Smooth muscle cell (in vitro differentiated cells): Measurements from ENCODE around the gene ASTL. TPM values are rescaled to one million over a fixed set of nuclear protein-coding genes. Genes with fewer than 3 reads are reported as not detected.

Experiments used
- DNase-seq: peaks from one replicate; lab custom pipeline; 2025; ENCODE audit not compliant: unreplicated experiment; lab: John Stamatoyannopoulos, UW
- H2AFZ ChIP-seq: fragments of 200-600 bp; sonication (generic); 2 replicates; pipeline ENCODE4 v1.6.0; 2016; ENCODE audit warnings: antibody characterized with exemption, low read depth, mild to moderate bottlenecking
- H3F3A ChIP-seq: fragments of 200-600 bp; sonication (generic); 2 replicates; pipeline ENCODE4 v1.6.0; 2017; ENCODE audit warnings: antibody characterized with exemption, low read depth
- H3K27ac ChIP-seq: fragments of 200-600 bp; sonication (generic); 2 replicates; pipeline ENCODE4 v1.5.1; 2016; ENCODE audit warnings: low read depth, mild to moderate bottlenecking
- H3K27me3 ChIP-seq: fragments of 200-600 bp; sonication (generic); 2 replicates; pipeline ENCODE4 v1.6.1; 2016; ENCODE audit warnings: low read depth, mild to moderate bottlenecking
- H3K36me3 ChIP-seq: fragments of 200-600 bp; sonication (generic); 2 replicates; pipeline ENCODE4 v1.5.1; 2016; ENCODE audit warnings: low read depth
- H3K4me1 ChIP-seq: fragments of 200-600 bp; sonication (generic); 2 replicates; pipeline ENCODE4 v1.5.1; 2016; ENCODE audit warnings: low read depth
- H3K4me2 ChIP-seq: fragments of 200-600 bp; sonication (generic); 2 replicates; pipeline ENCODE4 v1.6.0; 2016; ENCODE audit warnings: mild to moderate bottlenecking
- H3K4me3 ChIP-seq: fragments of 200-600 bp; sonication (generic); 2 replicates; pipeline ENCODE4 v1.5.1; 2016; ENCODE audit warnings: mild to moderate bottlenecking
- H3K79me2 ChIP-seq: fragments of 200-600 bp; sonication (generic); 2 replicates; pipeline ENCODE4 v1.6.0; 2016; ENCODE audit warnings: low read depth, mild to moderate bottlenecking
- H3K9ac ChIP-seq: fragments of 200-600 bp; sonication (generic); 2 replicates; pipeline ENCODE4 v1.6.0; 2016; ENCODE audit warnings: low read depth
- H3K9me3 ChIP-seq: fragments of 200-600 bp; sonication (generic); replicated peaks from 2 replicates; pipeline ENCODE4 v1.5.1; 2016; ENCODE audit warnings: low read depth
- H4K20me1 ChIP-seq: fragments of 200-600 bp; sonication (generic); 2 replicates; pipeline ENCODE4 v1.6.0; 2016; ENCODE audit warnings: low read depth
- WGBS: methylation state at CpG from one replicate; pipeline ENCODE4 v1.1.7; 2016; ENCODE audit warnings: low lambda C conversion rate; 5-methylcytosine and 5-hydroxymethylcytosine counted together
- polyA plus RNA-seq: library from polyadenylated mRNA; unstranded; fragments of >200 nt; fragmentation: Nextera tagmentation; extraction: Ambion mirVana; gene quantifications from 2 replicates; pipeline ENCODE4 v1.2.1, GENCODE V29; 2016
- total RNA-seq: library from RNA; depleted of rRNA; stranded (reverse); fragments of >200 nt; gene quantifications from 2 replicates; pipeline ENCODE4 v1.2.3, GENCODE V29; 2014
- TF ChIP-seq, protein P1 (sequence below): fragments of 200-600 bp; sonication (generic); IDR thresholded peaks from 2 replicates; pipeline ENCODE4 v1.5.1; 2017; ENCODE audit warnings: borderline replicate concordance, mild to moderate bottlenecking, antibody characterized with exemption; ENCODE audit not compliant: insufficient read depth, poor library complexity, severe bottlenecking

Gene ASTL
- total and polyA plus RNA-seq, 2 experiments from 2014 or later, result 0.40 TPM; not detected in 1

DNA sequence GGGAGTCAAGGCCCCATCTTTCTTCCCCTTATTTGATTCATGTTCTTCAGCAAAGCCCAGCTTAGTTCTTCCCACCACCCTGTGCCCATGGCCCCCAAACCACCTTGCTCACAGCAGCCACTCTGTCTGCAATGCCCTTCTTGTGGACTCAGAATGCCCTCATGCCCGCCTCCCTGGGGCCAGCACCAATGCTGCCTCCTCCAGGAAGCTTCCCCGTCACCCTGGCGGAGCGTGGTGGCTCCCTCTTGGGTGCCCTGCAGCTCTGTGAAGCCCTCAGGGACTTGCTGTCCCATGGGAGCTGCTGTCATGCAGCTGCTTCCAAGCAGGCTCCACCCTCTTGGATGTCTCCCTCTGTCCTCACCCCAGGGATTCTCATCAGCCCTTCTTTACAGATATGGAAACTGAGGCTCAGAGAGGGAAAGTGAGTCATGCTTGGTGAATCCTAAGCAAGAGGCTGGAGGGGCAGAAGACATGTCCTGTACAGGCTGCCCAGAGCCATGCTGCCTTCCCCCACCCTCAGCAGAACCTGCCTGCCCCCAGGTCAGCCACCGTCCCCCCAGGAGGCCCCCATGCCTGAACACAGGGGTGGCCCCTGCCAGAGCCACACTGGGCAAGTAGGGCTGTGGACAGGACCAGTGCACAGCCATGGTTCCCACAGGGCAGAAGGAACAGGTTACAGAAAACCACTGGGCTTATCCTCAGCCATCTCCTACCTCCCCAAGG lies 18.8 kb upstream of the ASTL start:
- no peaks in the 10 kb centered on the region for H3K79me2 ChIP-seq
- H3K27me3 ChIP-seq, result no peaks in the 10 kb centered on the region
- 93% methylated on average over 5 of the region's 5 CpGs for WGBS
- no peak overlapping the region for H3K4me3 ChIP-seq
- H3K36me3 ChIP-seq, result no peaks in the 10 kb centered on the region
- TF ChIP-seq, protein P1, sequence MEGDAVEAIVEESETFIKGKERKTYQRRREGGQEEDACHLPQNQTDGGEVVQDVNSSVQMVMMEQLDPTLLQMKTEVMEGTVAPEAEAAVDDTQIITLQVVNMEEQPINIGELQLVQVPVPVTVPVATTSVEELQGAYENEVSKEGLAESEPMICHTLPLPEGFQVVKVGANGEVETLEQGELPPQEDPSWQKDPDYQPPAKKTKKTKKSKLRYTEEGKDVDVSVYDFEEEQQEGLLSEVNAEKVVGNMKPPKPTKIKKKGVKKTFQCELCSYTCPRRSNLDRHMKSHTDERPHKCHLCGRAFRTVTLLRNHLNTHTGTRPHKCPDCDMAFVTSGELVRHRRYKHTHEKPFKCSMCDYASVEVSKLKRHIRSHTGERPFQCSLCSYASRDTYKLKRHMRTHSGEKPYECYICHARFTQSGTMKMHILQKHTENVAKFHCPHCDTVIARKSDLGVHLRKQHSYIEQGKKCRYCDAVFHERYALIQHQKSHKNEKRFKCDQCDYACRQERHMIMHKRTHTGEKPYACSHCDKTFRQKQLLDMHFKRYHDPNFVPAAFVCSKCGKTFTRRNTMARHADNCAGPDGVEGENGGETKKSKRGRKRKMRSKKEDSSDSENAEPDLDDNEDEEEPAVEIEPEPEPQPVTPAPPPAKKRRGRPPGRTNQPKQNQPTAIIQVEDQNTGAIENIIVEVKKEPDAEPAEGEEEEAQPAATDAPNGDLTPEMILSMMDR, result no peak
- H2AFZ ChIP-seq, result no peak overlapping the region
- no peak overlapping the region for H3K9ac ChIP-seq
- H3K9me3 ChIP-seq, result no peaks in the 10 kb centered on the region
- no peaks in the 10 kb centered on the region for H3F3A ChIP-seq
- no peaks in the 10 kb centered on the region for H4K20me1 ChIP-seq
- no peak for DNase-seq
- no peak overlapping the region for H3K4me2 ChIP-seq
- H3K4me1 ChIP-seq, result no peaks in the 10 kb centered on the region
- no peak overlapping the region for H3K27ac ChIP-seq

DNA sequence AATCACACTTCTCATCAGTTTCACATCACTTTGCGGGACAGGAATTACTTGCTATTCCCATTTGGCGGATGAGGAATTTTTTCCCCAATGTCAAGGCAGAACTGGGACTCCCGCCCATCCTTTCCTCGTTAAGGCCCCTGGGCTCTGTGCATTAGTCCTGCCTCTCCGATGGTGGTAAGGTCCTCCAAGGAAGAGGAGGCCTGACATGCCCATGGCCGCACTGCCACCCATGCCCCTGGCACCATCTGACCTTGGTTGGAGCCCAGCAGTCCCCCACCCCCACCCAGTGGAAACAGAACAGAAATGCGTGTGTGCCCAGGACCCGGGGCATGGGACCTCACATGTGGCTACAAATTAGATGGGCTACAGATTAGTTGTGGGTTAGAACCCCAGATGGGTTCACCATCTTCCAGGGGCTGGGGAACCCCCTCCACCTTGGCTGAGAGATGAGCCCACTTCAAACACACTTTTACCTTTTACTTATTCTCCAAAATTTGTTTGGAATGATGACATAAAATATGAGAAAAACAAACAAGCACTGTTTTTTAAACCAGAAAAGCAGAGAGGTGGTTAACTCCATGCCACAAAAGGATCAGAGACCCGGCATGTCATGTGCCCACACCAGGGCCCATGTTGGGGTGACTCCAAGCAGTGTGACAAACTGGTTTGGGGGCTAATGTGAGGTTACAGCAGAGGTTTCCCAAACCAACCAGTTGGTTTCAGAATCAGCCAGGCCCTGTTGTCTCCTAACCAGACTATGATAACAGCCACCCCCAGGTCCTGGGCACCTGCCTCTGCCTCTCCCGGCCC lies 17.9 kb upstream of the ASTL start:
- TF ChIP-seq, protein P1, result no peak
- Histone ChIP-seq H3K9me3 (no peaks in the 10 kb centered on the region), H3K4me2 (no peak overlapping the region), H2AFZ (no peak overlapping the region), H4K20me1 (no peaks in the 10 kb centered on the region), H3K36me3 (no peaks in the 10 kb centered on the region), H3K27ac (no peak overlapping the region), H3K4me1 (no peaks in the 10 kb centered on the region), H3K9ac (no peak overlapping the region), H3K27me3 (no peaks in the 10 kb centered on the region), H3F3A (no peaks in the 10 kb centered on the region), H3K79me2 (no peaks in the 10 kb centered on the region), H3K4me3 (no peak overlapping the region)
- WGBS, result 94% methylated on average over 10 of the region's 10 CpGs
- DNase-seq, result no peak

DNA sequence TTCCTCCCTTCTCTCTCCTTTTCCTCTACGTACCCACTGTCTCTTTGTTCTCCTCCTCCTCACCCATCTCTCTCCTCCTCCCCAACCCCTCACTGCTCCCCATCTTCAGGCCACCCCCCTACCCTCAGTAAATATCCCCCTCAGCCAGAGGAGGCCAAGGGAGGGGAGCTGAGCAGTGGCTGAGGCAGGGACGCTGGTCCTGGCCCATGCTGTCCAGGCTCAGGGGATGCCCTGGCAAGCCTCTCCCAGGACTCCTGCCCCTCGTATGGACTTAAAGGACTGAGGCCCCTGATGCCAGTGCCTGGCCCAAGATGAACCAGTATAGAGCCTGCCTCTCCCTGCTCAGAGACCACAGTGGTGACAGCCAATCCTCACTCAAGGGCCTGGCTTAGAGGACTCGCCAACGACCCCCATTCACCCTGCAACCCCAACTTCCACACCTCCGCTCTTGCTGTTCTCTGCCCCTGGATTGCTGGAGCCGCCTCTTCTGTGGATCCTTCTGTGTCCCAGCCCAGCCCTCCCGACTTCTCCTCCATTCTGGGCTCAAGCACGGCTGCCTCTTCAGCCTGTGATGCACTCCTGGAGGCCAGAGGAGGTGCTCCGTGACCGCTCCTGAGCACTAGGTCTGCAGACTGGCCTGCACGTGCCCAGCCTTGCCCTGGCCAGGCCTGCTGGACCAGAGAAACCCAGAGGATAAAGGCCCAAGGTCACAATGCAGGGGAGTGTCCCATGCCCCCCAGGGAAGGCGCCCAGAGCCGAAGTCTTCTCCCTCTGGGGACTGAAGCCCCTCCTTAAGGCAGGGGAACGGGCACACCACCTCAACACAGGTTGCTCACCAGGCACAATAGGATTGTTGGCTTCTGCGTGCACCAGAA lies 16.4 kb upstream of the ASTL start:
- H3K27me3 ChIP-seq, result no peaks in the 10 kb centered on the region
- no peak overlapping the region for H3K4me2 ChIP-seq

More for the DNA sequence above, 16.4 kb upstream of the ASTL start:
- WGBS, result 91% methylated on average over 15 of the region's 16 CpGs
- H3K27ac ChIP-seq, result no peak overlapping the region
- no peak overlapping the region for H3K4me3 ChIP-seq
- DNase-seq, result no peak
- H3K9me3 ChIP-seq, result no peaks in the 10 kb centered on the region
- H3F3A ChIP-seq, result no peaks in the 10 kb centered on the region
- H3K36me3 ChIP-seq, result no peaks in the 10 kb centered on the region
- H3K4me1 ChIP-seq, result no peaks in the 10 kb centered on the region
- TF ChIP-seq, protein P1, result no peak
- no peaks in the 10 kb centered on the region for H4K20me1 ChIP-seq
- no peaks in the 10 kb centered on the region for H3K79me2 ChIP-seq
- H2AFZ ChIP-seq, result no peak overlapping the region
- no peak overlapping the region for H3K9ac ChIP-seq
